Neuron (in vitro differentiated cells): ENCODE measurements around the gene MTMR6.

ENCODE experiments used
- H2AFZ ChIP-seq: one replicate; pipeline ENCODE4 v1.6.1; 2013; ENCODE audit warnings: low read depth, mild to moderate bottlenecking, inconsistent platforms, low read length, moderate library complexity
- H3K27me3 ChIP-seq: one replicate; pipeline ENCODE4 v1.6.1; 2013; ENCODE audit warnings: low read length; ENCODE audit not compliant: insufficient read depth
- H3K36me3 ChIP-seq: one replicate; pipeline ENCODE4 v1.6.1; 2013; ENCODE audit warnings: low read length; ENCODE audit not compliant: insufficient read depth
- H3K4me1 ChIP-seq: one replicate; pipeline ENCODE4 v1.6.1; 2013; ENCODE audit warnings: low read length; ENCODE audit not compliant: insufficient read depth
- H3K4me3 ChIP-seq: 2 replicates; pipeline ENCODE4 v1.5.1; 2013; ENCODE audit warnings: mild to moderate bottlenecking, low read length, moderate library complexity
- H3K9me3 ChIP-seq: one replicate; pipeline ENCODE4 v1.6.1; 2013; ENCODE audit warnings: low read length

MTMR6 gene

DNA sequence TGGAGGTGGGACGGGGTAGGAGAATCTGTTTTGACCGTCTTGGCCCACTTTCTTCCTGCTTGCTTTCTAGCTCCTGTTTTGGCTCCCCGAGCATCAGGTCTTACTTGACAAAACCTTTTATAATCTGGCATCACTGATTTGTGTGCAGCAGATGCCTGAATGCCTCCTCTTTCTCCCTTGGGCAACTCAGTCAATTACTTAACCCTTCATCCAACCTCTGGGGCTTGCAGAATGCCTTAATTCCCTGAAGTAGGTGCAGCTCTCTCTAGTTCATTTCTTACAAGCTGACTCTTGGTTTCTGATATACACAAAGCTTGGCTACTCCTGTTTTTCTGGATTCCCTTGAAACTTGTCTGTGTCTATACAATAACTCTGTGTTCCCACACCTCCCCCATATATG is 8.4 kb upstream of the MTMR6 start:
- no peak overlapping the region for H2AFZ ChIP-seq
- H3K36me3 ChIP-seq: no peaks in the 10 kb centered on the region
- no peak overlapping the region for H3K4me3 ChIP-seq
- H3K4me1 ChIP-seq: peaks cover 3% of the 10 kb centered on the region
- H3K27me3 ChIP-seq: no peaks in the 10 kb centered on the region
- H3K9me3 ChIP-seq: no peaks in the 10 kb centered on the region

- no peaks in the 10 kb centered on the region for H3K9me3 ChIP-seq
- no peak overlapping the region for H3K4me3 ChIP-seq
- no peaks in the 10 kb centered on the region for H3K27me3 ChIP-seq
- H3K36me3 ChIP-seq: no peaks in the 10 kb centered on the region
- H3K4me1 ChIP-seq: peaks cover 3% of the 10 kb centered on the region
- no peak overlapping the region for H2AFZ ChIP-seq
Measured at GRCh38 chr13:25295228-25295627, 7.9 kb upstream of the MTMR6 start.

DNA sequence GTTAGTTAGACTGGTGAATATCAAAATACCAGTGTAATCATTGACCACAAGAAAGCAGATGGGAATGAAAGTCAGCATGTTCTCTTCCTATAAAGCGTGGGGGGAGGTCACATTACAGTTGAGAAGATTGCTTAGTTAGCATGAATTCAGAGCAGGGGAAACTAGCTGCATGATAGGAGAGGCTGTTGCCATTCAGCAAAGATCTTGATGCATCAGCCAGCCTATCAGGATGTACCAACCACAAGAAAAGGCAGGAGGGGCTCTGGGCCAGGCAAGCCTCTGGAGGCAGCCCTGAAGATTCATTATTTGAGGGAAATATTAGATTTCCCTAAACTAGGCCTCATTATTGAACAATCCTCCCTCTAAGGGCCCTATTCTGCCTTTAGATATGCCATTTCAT is 5.0 kb upstream of the MTMR6 start:
- no peaks in the 10 kb centered on the region for H3K9me3 ChIP-seq
- H2AFZ ChIP-seq: peak overlapping the region; percentile 40
- H3K36me3 ChIP-seq: no peaks in the 10 kb centered on the region
- H3K4me3 ChIP-seq: no peak overlapping the region
- H3K27me3 ChIP-seq: no peaks in the 10 kb centered on the region
- H3K4me1 ChIP-seq: peaks cover 7% of the 10 kb centered on the region

DNA sequence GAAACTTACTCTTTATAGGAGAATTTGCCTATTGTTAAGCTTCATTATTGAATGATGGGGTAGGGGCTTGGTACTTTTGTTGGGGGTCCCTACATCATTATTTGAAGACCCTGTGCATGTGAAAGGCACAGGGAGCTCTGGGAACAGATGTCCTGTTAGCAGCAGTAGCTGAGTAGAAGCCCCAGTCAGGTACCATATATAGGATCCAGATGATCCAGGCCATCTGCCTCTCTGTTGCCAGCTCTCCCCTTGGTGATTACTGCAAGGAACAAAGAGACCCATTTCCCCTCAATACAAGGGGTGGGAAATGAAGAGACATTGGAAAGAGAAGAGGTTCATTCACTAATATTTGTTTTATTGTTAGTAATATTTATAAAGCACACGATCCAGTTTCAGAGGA is 4.4 kb upstream of the MTMR6 start:
- Histone ChIP-seq H3K9me3 (no peaks in the 10 kb centered on the region), H3K4me3 (no peak overlapping the region), H3K4me1 (peaks cover 7% of the 10 kb centered on the region), H3K36me3 (no peaks in the 10 kb centered on the region), H3K27me3 (no peaks in the 10 kb centered on the region), H2AFZ (peak overlapping the region; percentile 40)

- H3K9me3 ChIP-seq: no peaks in the 10 kb centered on the region
- no peaks in the 10 kb centered on the region for H3K36me3 ChIP-seq
- H3K4me1 ChIP-seq: peaks cover 15% of the 10 kb centered on the region
- H3K4me3 ChIP-seq: no peak overlapping the region
- H2AFZ ChIP-seq: no peak overlapping the region
- no peaks in the 10 kb centered on the region for H3K27me3 ChIP-seq
Measured at GRCh38 chr13:25288966-25289365, 1.7 kb upstream of the MTMR6 start.

DNA sequence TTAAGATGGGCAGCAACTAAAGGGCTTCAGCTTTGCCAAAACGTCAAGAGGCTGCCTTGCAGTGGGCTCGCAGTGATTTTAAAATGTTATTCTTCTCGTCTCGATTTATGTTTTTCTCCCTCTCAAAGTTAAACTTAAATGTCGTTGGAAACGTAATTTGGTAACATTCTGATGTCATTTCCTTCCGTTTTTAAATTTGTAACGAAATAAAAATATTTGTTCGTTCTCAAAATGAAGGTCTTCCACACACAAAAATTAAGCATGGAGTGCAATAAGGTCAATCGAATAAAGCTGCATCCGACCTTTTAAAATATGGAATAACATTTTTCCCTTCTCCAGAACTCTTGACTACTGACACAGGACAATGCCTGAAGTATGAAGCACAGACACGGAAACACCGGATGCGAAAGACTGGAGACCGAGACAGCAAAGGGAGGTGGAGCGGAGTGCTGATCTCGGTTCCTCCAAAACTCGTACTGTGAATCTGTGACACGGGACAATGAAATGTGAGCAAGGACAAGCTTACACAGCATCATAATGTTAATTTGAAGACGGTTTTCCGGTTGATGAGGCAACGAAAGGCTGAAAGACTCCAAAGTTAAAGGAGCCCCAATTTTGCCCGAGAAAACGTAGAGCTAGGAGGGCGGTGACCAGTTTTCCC is 850 bp downstream of the MTMR6 start:
- peaks cover 12% of the 10 kb centered on the region for H3K4me1 ChIP-seq
- H3K9me3 ChIP-seq: no peaks in the 10 kb centered on the region
- H3K4me3 ChIP-seq: peak overlapping the region; percentile 90
- H3K36me3 ChIP-seq: no peaks in the 10 kb centered on the region
- peak overlapping the region; percentile 99 for H2AFZ ChIP-seq
- H3K27me3 ChIP-seq: no peaks in the 10 kb centered on the region

GRCh38 chr13:25281935-25282332 is 5.4 kb downstream of the MTMR6 start:
- Histone ChIP-seq H2AFZ (no peak overlapping the region), H3K4me3 (no peak overlapping the region), H3K4me1 (peaks cover 9% of the 10 kb centered on the region), H3K27me3 (no peaks in the 10 kb centered on the region), H3K36me3 (no peaks in the 10 kb centered on the region), H3K9me3 (no peaks in the 10 kb centered on the region)

DNA sequence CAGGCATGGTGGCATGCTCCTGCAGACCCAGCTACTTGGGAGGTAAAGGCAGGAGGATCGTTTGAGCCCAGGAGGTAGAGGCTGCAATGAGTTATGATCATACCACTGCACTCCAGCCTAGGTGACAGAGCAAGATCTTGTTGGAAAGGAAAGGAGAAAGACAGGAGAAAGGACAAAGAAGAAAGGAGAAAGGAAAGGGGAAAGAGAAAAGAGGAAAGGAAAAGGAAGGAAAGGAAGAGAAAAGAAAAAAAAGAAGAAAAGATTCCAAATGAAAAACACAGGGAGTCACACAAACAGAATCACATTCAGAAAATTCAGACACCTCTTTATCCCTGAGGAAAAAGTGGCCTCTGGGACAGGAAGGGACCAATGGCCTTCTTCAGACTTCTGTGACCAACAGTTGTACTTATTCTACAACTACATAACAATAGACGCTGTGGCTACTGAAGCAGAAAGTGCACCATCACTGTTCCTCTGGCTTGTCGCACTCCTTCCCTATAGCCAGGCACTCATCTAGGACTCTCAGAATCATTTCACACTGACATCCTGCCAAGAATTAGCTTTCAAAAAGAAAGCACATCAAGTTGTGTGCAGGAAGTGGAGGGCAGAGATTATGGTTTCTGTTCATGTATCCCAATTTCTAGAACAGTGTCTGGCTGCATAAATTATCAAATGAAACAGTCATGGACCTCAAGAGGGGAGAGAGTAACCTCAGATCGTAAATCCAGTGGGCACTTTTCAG is 5.9 kb downstream of the MTMR6 start:
- Histone ChIP-seq H3K27me3 (no peaks in the 10 kb centered on the region), H3K36me3 (no peaks in the 10 kb centered on the region)

DNA sequence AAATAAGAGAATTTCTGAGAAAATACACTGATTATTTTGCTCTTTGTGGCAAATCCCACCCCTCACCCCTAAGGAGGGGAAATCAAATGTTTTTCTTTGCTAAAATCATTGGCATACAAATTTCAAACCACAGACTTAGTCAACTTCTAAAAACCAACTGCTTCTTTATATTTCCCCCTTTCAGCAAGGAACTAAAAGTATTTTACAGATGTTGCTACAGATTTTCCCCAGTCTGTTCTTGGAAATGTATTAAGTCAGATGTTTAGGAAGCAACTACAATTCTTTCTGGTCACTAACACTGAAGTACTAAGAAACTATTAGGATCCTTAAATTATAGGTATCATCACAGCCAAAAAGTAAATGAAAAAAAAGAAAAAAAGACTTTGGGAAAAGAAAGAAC is 6.9 kb downstream of the MTMR6 start:
- Histone ChIP-seq H3K36me3 (no peaks in the 10 kb centered on the region), H3K27me3 (no peaks in the 10 kb centered on the region), H2AFZ (no peak overlapping the region), H3K9me3 (no peaks in the 10 kb centered on the region), H3K4me3 (no peak overlapping the region), H3K4me1 (no peaks in the 10 kb centered on the region)

More for the DNA sequence above, 5.9 kb downstream of the MTMR6 start:
- Histone ChIP-seq H3K9me3 (no peaks in the 10 kb centered on the region), H2AFZ (no peak overlapping the region), H3K4me3 (no peak overlapping the region), H3K4me1 (peaks cover 8% of the 10 kb centered on the region)

DNA sequence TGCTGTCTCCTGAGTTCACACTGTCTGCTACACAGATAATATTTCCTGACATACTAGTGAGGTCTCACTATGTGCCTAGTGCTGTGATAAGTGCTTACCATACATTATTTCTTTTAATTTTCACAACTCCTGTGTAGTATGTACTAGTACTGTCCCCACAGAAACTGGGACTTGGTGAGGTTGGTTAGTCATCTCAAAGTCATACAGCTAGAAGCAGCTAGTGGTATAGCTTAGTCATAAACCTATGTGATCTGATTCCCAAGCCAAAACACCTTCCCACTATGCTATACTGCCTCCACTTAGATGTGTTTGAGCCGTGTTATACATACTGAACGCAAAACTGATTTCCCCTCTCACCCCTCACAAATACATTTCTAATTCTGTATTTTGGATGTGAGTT is 10.5 kb downstream of the MTMR6 start:
- H3K9me3 ChIP-seq: no peaks in the 10 kb centered on the region
- no peak overlapping the region for H3K4me3 ChIP-seq
- no peak overlapping the region for H2AFZ ChIP-seq

DNA sequence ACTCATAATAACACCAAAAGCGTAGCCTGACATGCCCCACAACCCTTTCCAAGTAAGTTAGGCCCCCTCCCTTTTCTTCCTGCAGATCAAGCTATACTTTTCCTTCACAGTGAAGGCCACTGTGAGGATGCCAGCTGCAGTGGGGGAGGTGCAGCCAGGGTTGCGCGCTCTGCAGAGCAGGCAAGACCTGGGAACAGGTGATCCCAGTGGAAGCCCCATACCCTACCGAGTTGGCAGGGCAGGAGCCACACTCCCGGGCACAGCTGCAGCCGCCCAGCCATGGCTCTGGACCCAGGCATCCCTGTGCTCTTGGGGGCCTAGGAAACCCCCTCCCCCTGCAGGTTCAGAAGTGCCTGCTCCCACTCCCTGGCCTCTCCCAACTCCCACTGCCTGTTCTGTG is 18.7 kb downstream of the MTMR6 start:
- no peak overlapping the region for H3K4me3 ChIP-seq
- H3K36me3 ChIP-seq: peaks cover 40% of the 10 kb centered on the region
- no peaks in the 10 kb centered on the region for H3K9me3 ChIP-seq
- no peaks in the 10 kb centered on the region for H3K4me1 ChIP-seq
- H2AFZ ChIP-seq: no peak overlapping the region
- no peaks in the 10 kb centered on the region for H3K27me3 ChIP-seq

More for the DNA sequence above, 10.5 kb downstream of the MTMR6 start:
- Histone ChIP-seq H3K4me1 (no peaks in the 10 kb centered on the region), H3K27me3 (no peaks in the 10 kb centered on the region), H3K36me3 (peaks cover 13% of the 10 kb centered on the region)

DNA sequence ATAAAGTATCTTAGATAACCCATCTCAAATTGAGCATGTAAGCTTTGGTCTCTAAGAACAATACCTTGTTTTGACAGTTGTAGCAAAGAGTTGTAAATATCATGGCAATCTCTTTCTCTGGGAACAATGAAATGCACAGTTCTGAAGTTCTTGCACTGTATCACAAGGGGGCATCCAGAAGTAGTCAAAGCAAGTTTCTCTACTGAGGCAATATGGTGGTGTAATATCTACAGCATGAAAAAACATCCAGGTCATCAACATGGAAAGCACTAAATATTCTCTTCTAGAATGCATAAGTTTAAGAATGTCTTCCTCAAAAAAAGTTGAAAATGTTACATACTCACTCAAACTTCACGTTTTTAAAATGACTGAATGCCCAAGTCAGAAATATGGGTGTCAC is 19.6 kb downstream of the MTMR6 start:
- Histone ChIP-seq H3K36me3 (peaks cover 40% of the 10 kb centered on the region), H3K4me1 (no peaks in the 10 kb centered on the region), H2AFZ (no peak overlapping the region), H3K9me3 (no peaks in the 10 kb centered on the region), H3K27me3 (no peaks in the 10 kb centered on the region), H3K4me3 (no peak overlapping the region)

GRCh38 chr13:25266706-25267105 is 20.6 kb downstream of the MTMR6 start:
- H3K27me3 ChIP-seq: no peaks in the 10 kb centered on the region
- no peak overlapping the region for H2AFZ ChIP-seq
- no peak overlapping the region for H3K4me3 ChIP-seq
- no peaks in the 10 kb centered on the region for H3K4me1 ChIP-seq
- no peaks in the 10 kb centered on the region for H3K9me3 ChIP-seq
- peaks cover 39% of the 10 kb centered on the region for H3K36me3 ChIP-seq
